Measurements from ENCODE around the gene FYCO1. TPM values are rescaled to one million over a fixed set of nuclear protein-coding genes. Genes with fewer than 3 reads are reported as not detected.

Gene FYCO1
- total RNA-seq, 1 donor from 2014 or later: 31.8 TPM

DNA sequence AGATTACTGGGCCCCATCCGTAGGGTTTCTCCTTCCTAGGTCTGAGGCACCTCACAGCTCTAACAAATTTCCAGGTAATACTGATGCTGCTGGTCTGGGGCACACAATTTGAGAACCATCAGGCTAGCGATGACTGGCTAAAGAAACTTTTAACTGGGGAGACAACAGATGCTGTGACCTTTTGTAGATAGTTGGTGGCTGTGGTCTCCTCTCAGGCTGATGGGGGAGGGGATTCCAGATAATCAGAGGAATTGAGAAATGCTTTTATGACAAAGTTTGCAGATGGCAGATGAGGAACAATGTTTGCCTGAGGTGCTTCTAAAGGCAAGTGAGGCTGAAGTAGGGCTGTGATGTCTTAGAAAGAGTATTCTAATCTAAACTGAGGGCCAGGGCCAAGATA is 123.1 kb downstream of the FYCO1 start:
- Mint-ChIP-seq H3K4me1 (ENCODE audit: unreplicated experiment) (no peaks in the 10 kb centered on the region), H3K9me3 (ENCODE audit: unreplicated experiment) (no peaks in the 10 kb centered on the region), H3K36me3 (ENCODE audit: unreplicated experiment) (no peaks in the 10 kb centered on the region), H3K4me3 (ENCODE audit: unreplicated experiment) (no peak overlapping the region), H3K27me3 (ENCODE audit: unreplicated experiment) (peaks cover 70% of the 10 kb centered on the region), H3K27ac (ENCODE audit: unreplicated experiment) (no peak overlapping the region)
- TF ChIP-seq CTCF (IDR thresholded peaks at IDR 0.05): no peak
- no peak for DNase-seq (ENCODE audit: extremely low spot score, unreplicated experiment)

DNA sequence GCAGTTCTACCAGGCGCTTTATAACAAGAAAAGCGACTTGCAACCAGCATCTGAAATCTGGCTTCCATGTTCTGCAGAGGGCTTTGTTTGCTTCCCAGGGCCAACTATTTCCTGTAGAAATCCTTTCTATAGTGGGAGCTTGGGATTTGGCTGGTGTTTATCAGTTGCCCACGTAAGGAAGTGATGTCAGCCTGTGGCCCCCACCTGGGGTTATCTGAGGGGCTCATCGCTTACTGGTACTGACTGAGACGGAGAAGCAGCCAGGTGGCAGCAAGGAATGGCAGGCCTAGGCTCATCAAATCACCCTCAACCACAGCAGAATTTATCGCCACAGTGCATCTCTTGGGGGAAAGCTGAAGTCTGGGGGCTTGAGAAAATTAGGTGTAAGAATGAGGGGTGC is 123.8 kb downstream of the FYCO1 start:
- no peak overlapping the region for H3K4me3 Mint-ChIP-seq (ENCODE audit: unreplicated experiment)
- H3K4me1 Mint-ChIP-seq (ENCODE audit: unreplicated experiment): no peaks in the 10 kb centered on the region
- H3K27me3 Mint-ChIP-seq (ENCODE audit: unreplicated experiment): peaks cover 75% of the 10 kb centered on the region
- DNase-seq (ENCODE audit: extremely low spot score, unreplicated experiment): no peak
- H3K9me3 Mint-ChIP-seq (ENCODE audit: unreplicated experiment): no peaks in the 10 kb centered on the region
- no peak overlapping the region for H3K27ac Mint-ChIP-seq (ENCODE audit: unreplicated experiment)
- no peaks in the 10 kb centered on the region for H3K36me3 Mint-ChIP-seq (ENCODE audit: unreplicated experiment)
- TF ChIP-seq CTCF (IDR thresholded peaks at IDR 0.05): no peak

- no peak overlapping the region for H3K27ac Mint-ChIP-seq (ENCODE audit: unreplicated experiment)
- H3K27me3 Mint-ChIP-seq (ENCODE audit: unreplicated experiment): peaks cover 79% of the 10 kb centered on the region
- no peaks in the 10 kb centered on the region for H3K9me3 Mint-ChIP-seq (ENCODE audit: unreplicated experiment)
- no peak for DNase-seq (ENCODE audit: extremely low spot score, unreplicated experiment)
- TF ChIP-seq CTCF (IDR thresholded peaks at IDR 0.05): no peak
- no peak overlapping the region for H3K4me3 Mint-ChIP-seq (ENCODE audit: unreplicated experiment)
- H3K36me3 Mint-ChIP-seq (ENCODE audit: unreplicated experiment): no peaks in the 10 kb centered on the region
- no peaks in the 10 kb centered on the region for H3K4me1 Mint-ChIP-seq (ENCODE audit: unreplicated experiment)
Measured at GRCh38 chr3:45870099-45870498, 125.5 kb downstream of the FYCO1 start.

- H3K4me1 Mint-ChIP-seq (ENCODE audit: unreplicated experiment): no peaks in the 10 kb centered on the region
- no peaks in the 10 kb centered on the region for H3K36me3 Mint-ChIP-seq (ENCODE audit: unreplicated experiment)
- H3K9me3 Mint-ChIP-seq (ENCODE audit: unreplicated experiment): no peaks in the 10 kb centered on the region
- peaks cover 79% of the 10 kb centered on the region for H3K27me3 Mint-ChIP-seq (ENCODE audit: unreplicated experiment)
- DNase-seq (ENCODE audit: extremely low spot score, unreplicated experiment): no peak
- H3K4me3 Mint-ChIP-seq (ENCODE audit: unreplicated experiment): no peak overlapping the region
- no peak overlapping the region for H3K27ac Mint-ChIP-seq (ENCODE audit: unreplicated experiment)
- TF ChIP-seq CTCF (IDR thresholded peaks at IDR 0.05): no peak
Measured at GRCh38 chr3:45869638-45870037, 126.0 kb downstream of the FYCO1 start.

DNA sequence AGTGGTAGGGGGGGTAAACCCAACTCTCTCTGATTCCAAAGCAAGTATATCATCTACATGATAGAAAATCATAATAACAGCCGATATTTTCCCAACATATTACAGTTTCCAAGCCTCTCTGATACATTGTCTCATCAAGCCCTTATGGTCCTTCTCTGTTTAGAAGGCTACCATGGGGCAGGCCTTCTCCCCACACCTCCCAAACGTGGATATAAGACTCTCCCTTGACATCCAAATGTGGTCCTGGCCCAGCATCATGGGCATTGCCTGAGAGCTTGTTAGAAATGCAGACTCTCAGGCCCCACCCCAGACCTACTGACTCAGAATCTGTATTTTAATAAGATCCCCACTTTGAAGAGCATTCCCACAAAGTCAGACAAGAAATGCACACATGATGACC is 127.0 kb downstream of the FYCO1 start:
- TF ChIP-seq CTCF (IDR thresholded peaks at IDR 0.05): no peak
- no peak overlapping the region for H3K27ac Mint-ChIP-seq (ENCODE audit: unreplicated experiment)

More for the DNA sequence above, 127.0 kb downstream of the FYCO1 start:
- no peaks in the 10 kb centered on the region for H3K4me1 Mint-ChIP-seq (ENCODE audit: unreplicated experiment)
- no peak overlapping the region for H3K4me3 Mint-ChIP-seq (ENCODE audit: unreplicated experiment)
- H3K9me3 Mint-ChIP-seq (ENCODE audit: unreplicated experiment): peaks cover 3% of the 10 kb centered on the region
- H3K36me3 Mint-ChIP-seq (ENCODE audit: unreplicated experiment): no peaks in the 10 kb centered on the region
- no peak for DNase-seq (ENCODE audit: extremely low spot score, unreplicated experiment)
- peaks cover 76% of the 10 kb centered on the region for H3K27me3 Mint-ChIP-seq (ENCODE audit: unreplicated experiment)
